ENCODE measurements around the gene IL19. TPM values are rescaled to one million over a fixed set of nuclear protein-coding genes. Genes with fewer than 3 reads are reported as not detected.

Gene IL19
- total RNA-seq, 1 donor from 2014 or later = not detected

DNA sequence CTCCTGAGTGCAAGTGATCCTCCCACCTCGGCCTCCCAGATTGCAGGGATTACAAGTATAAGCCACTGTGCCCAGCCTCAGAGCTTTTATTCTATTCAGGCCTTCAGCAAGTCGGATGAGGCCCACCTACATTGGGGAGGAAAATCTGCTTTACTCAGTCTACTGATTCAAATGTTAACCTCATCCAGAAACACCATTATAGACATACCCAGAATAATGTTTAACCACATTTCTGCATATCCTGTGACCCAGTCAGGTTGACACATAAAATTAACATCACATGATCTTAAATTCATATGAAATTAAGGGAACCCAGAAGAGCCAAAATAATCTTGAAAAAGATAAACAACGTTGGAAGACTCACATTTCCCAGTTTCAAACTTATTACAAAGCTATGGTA is 109.7 kb downstream of the IL19 start:
- intact Hi-C loops (cut with micrococcal nuclease) = no loop called here

DNA sequence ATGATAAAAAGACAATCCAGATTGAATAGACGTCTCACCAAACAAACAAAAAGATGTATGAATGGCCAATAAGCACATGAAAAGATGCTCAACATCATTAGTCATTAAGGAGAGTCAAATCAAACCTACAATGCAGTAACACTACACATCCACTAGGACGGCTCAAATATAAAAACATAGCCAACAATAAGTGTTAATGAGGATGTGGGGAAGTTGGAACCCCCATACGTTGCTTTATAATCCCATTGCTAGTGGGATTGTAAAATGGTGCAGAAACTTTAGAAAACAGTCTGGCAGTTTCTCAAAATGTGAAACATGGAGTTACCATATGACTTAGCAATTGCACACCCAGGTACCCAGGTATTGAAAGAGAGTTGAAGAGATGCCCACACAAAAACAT is 112.0 kb downstream of the IL19 start:
- intact Hi-C loops (cut with micrococcal nuclease) = no loop called here

DNA sequence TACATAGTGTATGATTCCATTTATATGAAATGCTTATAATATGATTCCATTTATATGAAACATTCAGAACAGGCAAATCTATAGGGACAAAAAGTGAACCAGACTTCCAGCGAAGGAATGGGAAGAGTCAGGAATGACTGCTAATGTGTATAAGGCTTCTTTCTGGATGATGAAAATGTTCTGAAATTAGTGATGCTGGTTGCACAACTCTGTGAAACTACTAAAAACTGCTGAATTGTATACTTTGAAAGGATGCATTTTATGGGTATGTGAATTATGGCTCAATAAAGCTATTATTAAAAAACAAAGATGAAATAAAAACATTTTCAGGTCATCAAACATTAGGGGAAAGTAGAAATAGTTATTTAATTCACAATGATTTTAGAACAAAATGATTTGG is 112.6 kb downstream of the IL19 start:
- intact Hi-C loops (cut with micrococcal nuclease) = no loop called here

DNA sequence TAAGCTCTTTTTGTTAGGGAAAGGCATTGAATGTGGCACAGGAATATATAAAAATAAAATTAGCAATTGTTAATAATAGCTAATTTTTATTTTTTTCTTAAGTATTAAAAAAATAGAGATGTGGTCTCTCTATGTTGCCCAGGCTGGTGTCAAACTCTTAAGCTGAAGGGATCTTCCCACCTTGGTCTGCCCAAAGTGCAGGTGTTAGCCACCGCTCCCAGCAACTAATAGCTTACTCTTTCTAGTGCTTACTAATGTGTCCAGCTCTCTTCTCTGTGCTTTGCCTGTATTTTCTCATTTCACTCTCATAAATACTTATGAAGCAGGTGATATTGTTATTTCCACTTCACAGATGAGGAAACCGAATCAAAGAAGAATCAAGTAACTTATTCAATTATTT is 113.3 kb downstream of the IL19 start:
- intact Hi-C loops (cut with micrococcal nuclease) = no loop called here

DNA sequence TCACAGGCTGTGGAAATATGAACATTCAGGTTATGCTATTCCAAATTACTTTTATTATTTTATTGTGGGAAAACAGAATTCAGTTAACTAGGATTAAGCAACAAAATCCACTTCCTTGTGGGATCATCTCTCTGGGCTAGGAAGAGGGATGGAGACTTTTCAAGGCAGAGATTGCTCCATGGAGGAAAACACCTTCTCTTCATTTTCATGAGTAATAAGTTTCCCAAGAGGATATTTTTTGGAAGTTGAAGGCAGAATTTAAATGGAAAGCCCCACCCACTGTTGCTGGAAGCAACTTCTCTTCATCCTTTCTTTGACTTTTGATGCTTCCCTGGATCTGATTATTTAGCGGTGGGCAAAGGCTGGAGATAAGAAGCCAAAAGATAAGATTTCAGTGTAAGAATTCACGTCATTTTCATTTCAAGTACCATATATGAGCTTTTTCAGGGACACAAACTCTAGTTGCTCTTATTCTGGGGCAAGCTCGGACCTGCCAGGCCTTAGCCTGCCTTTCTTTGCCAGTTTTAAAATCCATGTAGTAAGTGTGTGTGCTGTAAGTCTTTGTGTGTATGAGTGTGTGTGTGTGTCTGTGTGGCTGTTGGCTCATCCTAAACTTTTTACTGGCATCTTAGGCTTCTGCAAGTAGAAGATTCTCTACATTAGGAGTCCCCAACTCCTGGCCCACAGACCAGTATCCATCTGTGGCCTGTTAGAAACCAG is 114.9 kb downstream of the IL19 start:
- intact Hi-C loops (cut with micrococcal nuclease) = no loop called here

DNA sequence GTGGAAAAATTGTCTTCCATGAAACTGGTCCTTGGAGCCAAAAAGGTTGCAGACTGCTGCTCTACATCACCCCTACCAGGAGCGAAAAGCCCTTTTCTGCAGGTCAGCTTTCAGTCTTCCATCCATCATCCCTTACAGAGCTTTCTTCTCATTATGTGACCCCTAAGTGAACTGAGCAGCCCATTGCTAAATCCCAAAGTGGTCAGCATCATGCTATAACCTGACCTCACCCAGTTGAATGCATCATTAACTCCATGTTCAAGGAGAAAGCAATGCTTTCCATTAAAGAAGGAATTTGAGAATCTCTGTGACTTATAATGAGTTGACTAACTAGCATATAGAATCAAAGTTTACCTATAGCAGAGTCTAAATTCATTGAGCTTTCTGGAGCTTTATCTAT is 116.3 kb downstream of the IL19 start:
- intact Hi-C loops (cut with micrococcal nuclease) = no loop called here

DNA sequence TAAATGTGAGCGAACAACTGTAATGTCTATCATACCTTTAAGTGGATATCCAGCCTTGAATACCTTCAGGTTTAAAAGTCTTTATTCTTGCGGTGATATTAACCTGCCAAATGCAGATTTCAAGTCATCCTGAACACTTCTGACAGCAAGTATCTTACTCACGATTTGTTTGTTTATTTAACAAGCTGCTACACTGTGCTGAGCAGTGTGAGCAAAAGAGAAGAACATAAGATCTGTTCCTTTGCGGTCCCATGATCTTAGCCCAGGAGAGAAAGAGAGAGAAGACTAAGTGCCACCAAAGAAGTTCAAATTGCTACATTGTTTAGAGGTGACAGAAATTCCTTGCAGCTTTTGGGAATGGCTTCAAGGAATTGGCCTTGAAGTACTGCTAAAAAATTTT is 117.1 kb downstream of the IL19 start:
- intact Hi-C loops (cut with micrococcal nuclease) = no loop called here

- intact Hi-C loops (cut with micrococcal nuclease) = no loop called here
These were observed 119.8 kb downstream of the IL19 start for GRCh38 chr1:206890125-206891060.

DNA sequence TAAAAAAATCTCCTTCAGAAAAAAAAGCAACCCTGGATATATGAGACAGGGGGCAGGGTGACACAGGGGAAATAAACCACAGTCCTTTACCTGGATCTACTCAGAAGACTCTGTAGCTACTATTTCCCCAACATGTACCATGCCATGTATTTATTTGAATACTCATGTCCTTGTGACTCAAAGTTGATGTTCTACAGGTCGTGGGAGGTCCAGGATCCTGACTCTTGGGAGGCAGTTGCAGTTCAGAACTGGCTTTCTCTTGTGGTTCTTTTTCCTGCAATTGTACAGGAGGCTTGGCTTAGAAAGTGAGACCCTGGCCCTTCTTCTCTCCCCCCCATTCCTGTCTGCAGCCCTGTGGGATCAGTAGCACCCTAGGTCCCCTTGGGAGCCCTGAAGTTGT is 120.8 kb downstream of the IL19 start:
- intact Hi-C loops (cut with micrococcal nuclease) = no loop called here

Other genes with a start within 250 kb of the IL19 start
- gene EIF2D, start 158.3 kb upstream of the IL19 start, total RNA-seq = 49.3 and 49.5 TPM in 2 replicates
- 11.2 and 13.6 TPM in 2 replicates for gene DYRK3, start 135.2 kb upstream of the IL19 start, total RNA-seq
- 98.5 and 100 TPM in 2 replicates for gene MAPKAPK2, start 85.9 kb upstream of the IL19 start, total RNA-seq
- 1.5 and 1.7 TPM in 2 replicates for gene IL10, start 1.7 kb downstream of the IL19 start, total RNA-seq
- not detected in 2 replicates for gene IL20, start 94.8 kb downstream of the IL19 start, total RNA-seq
- gene IL24, start 126.7 kb downstream of the IL19 start, total RNA-seq = 0.25 and 0.39 TPM in 2 replicates
- 65.7 and 70.9 TPM in 2 replicates for gene FCMR, start 151.2 kb downstream of the IL19 start, total RNA-seq
- gene PIGR, start 175.7 kb downstream of the IL19 start, total RNA-seq = 0.05 TPM in 1 of 2 replicates, not detected in the other
- 0.15 and 0.17 TPM in 2 replicates for gene FCAMR, start 199.7 kb downstream of the IL19 start, total RNA-seq